Fibroblast of pulmonary artery (primary cell): ENCODE measurements around the gene FAM227B.
"Not testable (repeated sequence)": the region's sequence is repeated elsewhere in the genome, so short reads cannot be mapped to it uniquely, and the experiment has no call there.

ENCODE experiments used
- DNase-seq: peaks from one replicate; pipeline ENCODE4 v3.0.0-alpha.2; 2010; ENCODE audit warnings: low read depth
- H3K4me3 ChIP-seq: replicated peaks from 2 replicates; pipeline ENCODE4 v1.5.1; 2011; ENCODE audit warnings: low read depth, mild to moderate bottlenecking, control low read depth, low read length, moderate library complexity
- CTCF ChIP-seq: IDR thresholded peaks from 2 replicates; pipeline ENCODE4 v1.5.1; 2011; ENCODE audit warnings: mild to moderate bottlenecking, control low read depth, low read length, inconsistent platforms; ENCODE audit errors: missing control alignments

Gene FAM227B

GRCh38 chr15:49501586-49501985 lies 119.0 kb downstream of the FAM227B start:
- no peak for DNase-seq
- TF ChIP-seq CTCF, result no peak
- H3K4me3 ChIP-seq, result no peak overlapping the region

GRCh38 chr15:49495993-49496753 lies 124.4 kb downstream of the FAM227B start:
- no peak for TF ChIP-seq CTCF
- no peak overlapping the region for H3K4me3 ChIP-seq
- DNase-seq, result peak; percentile 66

GRCh38 chr15:49494842-49495241 lies 125.8 kb downstream of the FAM227B start:
- peak; percentile 13 for DNase-seq
- no peak overlapping the region for H3K4me3 ChIP-seq
- no peak for TF ChIP-seq CTCF

- TF ChIP-seq CTCF, result no peak
- peak; percentile 70 for DNase-seq
- H3K4me3 ChIP-seq, result no peak overlapping the region
Observed at GRCh38 chr15:49492830-49493229, 127.8 kb downstream of the FAM227B start.

- TF ChIP-seq CTCF, result no peak
- no peak for DNase-seq
- no peak overlapping the region for H3K4me3 ChIP-seq
Observed at GRCh38 chr15:49492151-49492550, 128.5 kb downstream of the FAM227B start.

- DNase-seq, result peak; percentile 70
- no peak overlapping the region for H3K4me3 ChIP-seq
- no peak for TF ChIP-seq CTCF
Observed at GRCh38 chr15:49490966-49491365, 129.7 kb downstream of the FAM227B start.

- DNase-seq, result peak; percentile 50
- not testable (repeated sequence) for H3K4me3 ChIP-seq
Observed at GRCh38 chr15:49485401-49485800, 135.2 kb downstream of the FAM227B start.

- not testable (repeated sequence) for H3K4me3 ChIP-seq, DNase-seq
Observed at GRCh38 chr15:49478982-49479381, 141.6 kb downstream of the FAM227B start.

- not testable (repeated sequence) for DNase-seq, H3K4me3 ChIP-seq
Observed at GRCh38 chr15:49478021-49478420, 142.6 kb downstream of the FAM227B start.
